NCI-H748 (cell line): ENCODE results near the gene FBXL14.
"Not testable (repeated sequence)": the region's sequence is repeated elsewhere in the genome, so short reads cannot be mapped to it uniquely, and the experiment has no call there.

Source experiments
- DNase-seq: peaks from one replicate; lab custom pipeline; 2025; ENCODE audit not compliant: unreplicated experiment; lab: John Stamatoyannopoulos, UW

The FBXL14 gene

GRCh38 chr12:1574865-1575259, 19.5 kb downstream of the FBXL14 start:
- no peak for DNase-seq

GRCh38 chr12:1573960-1574864, 20.2 kb downstream of the FBXL14 start:
- no peak for DNase-seq

- no peak for DNase-seq
Observed at GRCh38 chr12:1572731-1573130, 21.6 kb downstream of the FBXL14 start.

GRCh38 chr12:1567852-1568251, 26.5 kb downstream of the FBXL14 start:
- no peak for DNase-seq

- no peak for DNase-seq
Observed at GRCh38 chr12:1566449-1567135, 27.8 kb downstream of the FBXL14 start.

- DNase-seq = no peak
Observed at GRCh38 chr12:1565172-1565571, 29.2 kb downstream of the FBXL14 start.

GRCh38 chr12:1564067-1564466, 30.3 kb downstream of the FBXL14 start:
- DNase-seq = no peak

- no peak for DNase-seq
Observed at GRCh38 chr12:1562813-1563407, 31.5 kb downstream of the FBXL14 start.

GRCh38 chr12:1560704-1561103, 33.7 kb downstream of the FBXL14 start:
- no peak for DNase-seq

GRCh38 chr12:1559676-1560091, 34.7 kb downstream of the FBXL14 start:
- DNase-seq = peak; percentile 65

GRCh38 chr12:1558108-1558507, 36.3 kb downstream of the FBXL14 start:
- DNase-seq = not testable (repeated sequence)

GRCh38 chr12:1553987-1554982, 40.1 kb downstream of the FBXL14 start:
- no peak for DNase-seq

GRCh38 chr12:1553536-1553935, 40.8 kb downstream of the FBXL14 start:
- no peak for DNase-seq

GRCh38 chr12:1552911-1553491, 41.4 kb downstream of the FBXL14 start:
- DNase-seq = no peak

GRCh38 chr12:1552171-1552570, 42.2 kb downstream of the FBXL14 start:
- DNase-seq = no peak

GRCh38 chr12:1551496-1551895, 42.9 kb downstream of the FBXL14 start:
- DNase-seq = no peak

- DNase-seq = no peak
Observed at GRCh38 chr12:1546931-1547640, 47.3 kb downstream of the FBXL14 start.

GRCh38 chr12:1544996-1545700, 49.2 kb downstream of the FBXL14 start:
- peak; percentile 9 for DNase-seq

- no peak for DNase-seq
Observed at GRCh38 chr12:1542599-1542998, 51.8 kb downstream of the FBXL14 start.
